ENCODE results near the gene SLCO1A2. TPM values are rescaled to one million over a fixed set of nuclear protein-coding genes. Genes with fewer than 3 reads are reported as not detected.

Gene SLCO1A2
- polyA plus RNA-seq, 1 donor (not counting 4 experiments of a cell fraction or from before 2014, with no cell fraction given) = not detected

- no peak for FAIRE-seq
- Histone ChIP-seq H3K4me1 (ENCODE audit: control insufficient read depth, extremely low read depth, insufficient read depth, low read length) (no peaks in the 10 kb centered on the region), H3K36me3 (ENCODE audit: control insufficient read depth in 2 of 2, extremely low read depth in 1 of 2, insufficient read depth in 2 of 2, low read length in 2 of 2) (no peaks in the 10 kb centered on the region), H3K79me2 (ENCODE audit: control insufficient read depth, insufficient read depth, low read length) (no peaks in the 10 kb centered on the region), H3K27me3 (ENCODE audit: control insufficient read depth, extremely low read depth, insufficient read depth, low read length) (no peaks in the 10 kb centered on the region), H3K9ac (ENCODE audit: control insufficient read depth, extremely low read depth, insufficient read depth, low read length) (no peak overlapping the region), H3K9me3 (ENCODE audit: control insufficient read depth, low read depth, low read length) (no peaks in the 10 kb centered on the region), H2AFZ (ENCODE audit: control insufficient read depth, low read length) (no peak overlapping the region), H3K4me3 (ENCODE audit: control insufficient read depth in 2 of 3, extremely low read depth in 1 of 3, insufficient read depth in 2 of 3, low read depth in 1 of 3, low read length in 3 of 3) (no peak overlapping the region), H4K20me1 (ENCODE audit: control insufficient read depth, extremely low read depth, insufficient read depth, low read length) (no peaks in the 10 kb centered on the region), H3K4me2 (ENCODE audit: control insufficient read depth, extremely low read depth, insufficient read depth, low read depth, low read length) (no peak overlapping the region), H3K9me1 (ENCODE audit: control insufficient read depth, extremely low read depth, insufficient read depth, low read length) (no peaks in the 10 kb centered on the region), H3K27ac (ENCODE audit: control insufficient read depth, insufficient read depth, low read length) (no peak overlapping the region)
- DNase-seq (ENCODE audit: low read depth, low spot score) = no peak
- dilution Hi-C loops (cut with MboI; ENCODE audit: extremely low pct_ligation_motif_present, low sequenced_read_pairs) = no loop called here
- no peak for TF ChIP-seq EZH2 (IDR thresholded peaks at IDR 0.05; ENCODE audit: low read length)
- TF ChIP-seq CTCF (optimal IDR thresholded peaks at IDR 0.05 in 1 of 3, IDR thresholded peaks at IDR 0.05 in 1 of 3, conservative IDR thresholded peaks at IDR 0.05 in 1 of 3; ENCODE audit: extremely low read depth in 1 of 3, insufficient read depth in 2 of 3, low read length in 3 of 3) = no peak
Observed at GRCh38 chr12:21264232-21264631, 70.5 kb downstream of the SLCO1A2 start.

DNA sequence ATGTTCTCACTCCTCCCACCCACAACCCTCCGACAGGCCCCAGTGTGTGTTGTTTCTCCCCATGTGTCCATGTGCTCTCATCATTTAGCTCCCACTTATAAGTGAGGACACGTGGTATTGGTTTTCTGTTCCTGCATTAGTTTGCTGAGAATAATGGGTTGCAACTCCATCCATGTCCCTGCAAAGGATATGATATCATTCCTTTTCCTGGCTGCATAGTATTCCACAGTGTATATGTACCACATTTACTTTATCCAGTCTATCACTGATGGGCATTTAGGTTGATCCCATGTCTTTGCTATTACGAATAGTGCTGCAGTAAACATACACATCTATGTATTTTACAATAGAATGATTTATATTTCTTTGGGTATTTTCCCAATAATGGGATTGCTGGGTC lies 77.5 kb downstream of the SLCO1A2 start:
- H3K9me3 ChIP-seq (ENCODE audit: control insufficient read depth, low read depth, low read length) = no peaks in the 10 kb centered on the region
- no peaks in the 10 kb centered on the region for H4K20me1 ChIP-seq (ENCODE audit: control insufficient read depth, extremely low read depth, insufficient read depth, low read length)
- no peak overlapping the region for H3K4me2 ChIP-seq (ENCODE audit: control insufficient read depth, extremely low read depth, insufficient read depth, low read depth, low read length)
- H3K4me3 ChIP-seq (ENCODE audit: control insufficient read depth in 2 of 3, extremely low read depth in 1 of 3, insufficient read depth in 2 of 3, low read depth in 1 of 3, low read length in 3 of 3) = no peak overlapping the region
- FAIRE-seq = no peak
- H3K27ac ChIP-seq (ENCODE audit: control insufficient read depth, insufficient read depth, low read length) = no peak overlapping the region
- H3K4me1 ChIP-seq (ENCODE audit: control insufficient read depth, extremely low read depth, insufficient read depth, low read length) = no peaks in the 10 kb centered on the region
- H3K9ac ChIP-seq (ENCODE audit: control insufficient read depth, extremely low read depth, insufficient read depth, low read length) = no peak overlapping the region
- DNase-seq (ENCODE audit: low read depth, low spot score) = no peak
- no peak overlapping the region for H2AFZ ChIP-seq (ENCODE audit: control insufficient read depth, low read length)
- H3K27me3 ChIP-seq (ENCODE audit: control insufficient read depth, extremely low read depth, insufficient read depth, low read length) = no peaks in the 10 kb centered on the region
- dilution Hi-C loops (cut with MboI; ENCODE audit: extremely low pct_ligation_motif_present, low sequenced_read_pairs) = no loop called here
- H3K79me2 ChIP-seq (ENCODE audit: control insufficient read depth, insufficient read depth, low read length) = no peaks in the 10 kb centered on the region
- TF ChIP-seq CTCF (optimal IDR thresholded peaks at IDR 0.05 in 1 of 3, IDR thresholded peaks at IDR 0.05 in 1 of 3, conservative IDR thresholded peaks at IDR 0.05 in 1 of 3; ENCODE audit: extremely low read depth in 1 of 3, insufficient read depth in 2 of 3, low read length in 3 of 3) (no peak), EZH2 (IDR thresholded peaks at IDR 0.05; ENCODE audit: low read length) (no peak)
- H3K9me1 ChIP-seq (ENCODE audit: control insufficient read depth, extremely low read depth, insufficient read depth, low read length) = no peaks in the 10 kb centered on the region
- no peaks in the 10 kb centered on the region for H3K36me3 ChIP-seq (ENCODE audit: control insufficient read depth in 2 of 2, extremely low read depth in 1 of 2, insufficient read depth in 2 of 2, low read length in 2 of 2)

All from keratinocyte (primary cell).